ENCODE results near the gene SEMA4D.

The SEMA4D gene, protein sequence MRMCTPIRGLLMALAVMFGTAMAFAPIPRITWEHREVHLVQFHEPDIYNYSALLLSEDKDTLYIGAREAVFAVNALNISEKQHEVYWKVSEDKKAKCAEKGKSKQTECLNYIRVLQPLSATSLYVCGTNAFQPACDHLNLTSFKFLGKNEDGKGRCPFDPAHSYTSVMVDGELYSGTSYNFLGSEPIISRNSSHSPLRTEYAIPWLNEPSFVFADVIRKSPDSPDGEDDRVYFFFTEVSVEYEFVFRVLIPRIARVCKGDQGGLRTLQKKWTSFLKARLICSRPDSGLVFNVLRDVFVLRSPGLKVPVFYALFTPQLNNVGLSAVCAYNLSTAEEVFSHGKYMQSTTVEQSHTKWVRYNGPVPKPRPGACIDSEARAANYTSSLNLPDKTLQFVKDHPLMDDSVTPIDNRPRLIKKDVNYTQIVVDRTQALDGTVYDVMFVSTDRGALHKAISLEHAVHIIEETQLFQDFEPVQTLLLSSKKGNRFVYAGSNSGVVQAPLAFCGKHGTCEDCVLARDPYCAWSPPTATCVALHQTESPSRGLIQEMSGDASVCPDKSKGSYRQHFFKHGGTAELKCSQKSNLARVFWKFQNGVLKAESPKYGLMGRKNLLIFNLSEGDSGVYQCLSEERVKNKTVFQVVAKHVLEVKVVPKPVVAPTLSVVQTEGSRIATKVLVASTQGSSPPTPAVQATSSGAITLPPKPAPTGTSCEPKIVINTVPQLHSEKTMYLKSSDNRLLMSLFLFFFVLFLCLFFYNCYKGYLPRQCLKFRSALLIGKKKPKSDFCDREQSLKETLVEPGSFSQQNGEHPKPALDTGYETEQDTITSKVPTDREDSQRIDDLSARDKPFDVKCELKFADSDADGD

DNA sequence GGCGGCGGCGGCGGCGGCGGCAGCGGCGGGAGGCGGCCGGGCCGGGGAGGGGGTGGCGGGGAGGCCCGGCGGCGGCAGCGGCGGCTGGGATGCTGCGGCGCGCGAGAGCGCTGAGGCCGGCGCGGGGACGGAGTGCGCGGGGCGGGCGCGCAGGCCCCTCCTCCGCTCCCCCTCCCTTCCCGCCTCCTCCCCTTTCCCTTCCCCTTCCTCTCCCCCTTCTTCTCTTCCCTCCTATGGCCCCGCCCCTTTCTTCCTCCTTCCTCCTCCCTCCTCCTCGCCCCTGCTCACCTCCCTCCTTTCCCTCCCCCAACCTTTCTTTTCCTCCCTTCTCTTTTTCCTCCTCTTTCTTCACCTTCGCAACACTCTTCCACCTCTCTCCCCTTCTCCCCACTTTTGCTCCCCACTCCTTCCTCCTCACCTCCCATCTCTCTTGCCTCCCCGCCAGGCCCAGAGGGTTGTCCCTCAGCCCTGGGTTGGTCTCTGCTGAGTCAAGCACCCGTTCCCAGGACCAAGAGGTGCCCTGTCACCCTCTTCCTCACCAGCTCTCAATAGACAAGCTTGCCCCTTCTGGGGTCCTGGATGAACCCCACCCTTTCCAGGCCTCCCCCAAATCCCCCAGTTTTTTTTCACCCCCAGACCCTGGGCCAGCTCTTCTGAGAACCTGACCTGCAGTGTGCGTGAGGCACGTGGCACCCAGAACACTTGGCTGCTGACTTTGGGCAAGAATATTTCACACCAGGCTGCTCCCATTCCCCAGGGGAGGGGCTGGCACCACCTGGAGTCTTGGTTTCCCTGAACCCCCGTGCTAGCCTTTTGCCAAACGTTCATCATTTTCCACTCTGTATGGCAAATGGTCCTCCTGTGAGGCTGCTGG lies at the start of gene SEMA4D:
SEMA4D (minus strand) TSS at position 136 of the 874 bp plus-strand sequence. CDS start 92,657 bp downstream, outside the sequence.
- peak; percentile 52 for DNase-seq

DNA sequence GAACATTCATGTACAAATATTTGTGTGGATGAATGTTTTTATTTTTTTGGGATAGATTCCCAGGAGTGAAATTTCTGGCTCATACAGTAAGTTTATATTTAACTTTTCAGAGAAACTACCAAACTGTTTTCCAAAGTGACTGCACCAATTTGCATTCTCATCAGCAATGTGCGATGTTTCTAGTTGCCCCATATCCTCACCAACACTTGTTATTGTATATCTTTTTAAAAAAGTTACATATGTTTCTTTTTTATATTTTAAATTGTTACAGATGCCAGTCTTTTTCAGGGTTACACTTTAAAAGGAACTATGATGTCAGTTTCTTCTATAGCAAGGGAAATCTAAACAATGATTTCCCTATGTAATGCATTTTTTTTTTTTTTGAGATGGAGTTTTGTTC lies 49.1 kb upstream of the SEMA4D start:
- no peak for DNase-seq

DNA sequence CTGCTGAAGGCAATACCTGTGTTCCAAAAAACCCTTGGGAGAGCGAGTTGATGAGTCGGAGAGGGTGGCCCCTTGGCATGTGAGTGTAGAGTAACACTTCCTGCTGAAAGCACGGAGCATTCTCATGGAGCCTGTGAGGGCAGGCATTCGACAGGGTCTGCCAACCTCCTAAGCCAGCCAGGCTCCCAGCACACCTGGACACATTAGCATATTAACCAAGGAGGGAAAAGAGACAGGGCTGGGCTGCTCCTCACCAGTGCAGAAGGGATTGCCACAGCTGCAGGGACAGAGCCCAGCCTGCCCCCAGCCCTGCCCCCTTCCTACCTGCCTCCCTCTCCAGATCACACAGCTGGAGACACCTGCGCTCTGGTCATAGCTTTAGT lies 46.4 kb upstream of the SEMA4D start:
- DNase-seq, result no peak

DNA sequence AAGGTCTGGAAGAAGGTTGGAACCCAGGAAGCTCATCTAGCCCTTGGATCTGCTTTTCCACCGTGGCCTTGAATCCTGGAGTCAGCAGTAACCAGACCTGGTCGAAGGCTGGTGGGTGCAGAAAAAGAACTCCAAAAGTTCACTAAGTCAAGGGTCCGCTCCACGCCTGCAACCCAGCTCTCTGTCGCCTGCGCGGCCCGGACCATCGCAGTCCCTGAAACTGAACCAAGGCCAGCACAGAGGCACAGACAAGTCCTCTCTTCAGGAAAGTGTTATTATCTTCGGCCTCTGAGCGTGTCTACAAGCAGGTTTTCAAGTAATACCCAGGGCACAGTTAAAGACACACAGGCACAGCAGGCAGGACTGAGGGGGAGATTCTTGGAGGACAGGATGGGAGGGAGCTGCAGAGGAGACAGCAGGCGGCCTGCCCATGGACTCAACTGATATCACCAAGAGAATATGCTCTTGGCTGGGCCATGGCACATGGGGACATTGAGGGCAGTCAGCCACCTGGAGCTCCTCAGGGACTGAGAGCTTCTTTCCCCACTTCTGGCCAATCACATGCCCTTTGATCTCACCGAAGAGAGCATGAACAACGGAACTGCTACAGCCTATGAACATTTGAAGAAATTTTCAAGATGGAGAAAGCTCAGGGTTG lies 45.8 kb upstream of the SEMA4D start:
- DNase-seq, result no peak

DNA sequence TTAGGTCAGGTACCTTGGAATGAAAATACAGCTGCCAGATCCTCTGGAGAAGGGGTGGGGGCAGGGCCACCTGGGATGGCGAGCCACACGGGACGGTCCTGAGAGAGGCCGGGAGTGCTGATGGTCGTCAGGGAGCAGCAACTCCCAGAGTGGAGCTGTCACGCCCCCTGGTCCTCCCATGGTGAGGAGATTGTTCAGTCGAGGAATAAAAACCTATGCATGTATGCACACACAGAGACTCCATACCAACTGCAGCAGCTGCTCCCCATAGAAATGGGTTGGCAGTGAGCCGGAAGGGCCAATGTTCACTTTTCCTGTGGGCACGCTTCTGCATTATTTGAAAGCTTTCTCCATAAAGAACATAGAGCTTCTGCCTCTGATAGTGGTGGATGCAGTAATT lies 45.2 kb upstream of the SEMA4D start:
- no peak for DNase-seq

DNA sequence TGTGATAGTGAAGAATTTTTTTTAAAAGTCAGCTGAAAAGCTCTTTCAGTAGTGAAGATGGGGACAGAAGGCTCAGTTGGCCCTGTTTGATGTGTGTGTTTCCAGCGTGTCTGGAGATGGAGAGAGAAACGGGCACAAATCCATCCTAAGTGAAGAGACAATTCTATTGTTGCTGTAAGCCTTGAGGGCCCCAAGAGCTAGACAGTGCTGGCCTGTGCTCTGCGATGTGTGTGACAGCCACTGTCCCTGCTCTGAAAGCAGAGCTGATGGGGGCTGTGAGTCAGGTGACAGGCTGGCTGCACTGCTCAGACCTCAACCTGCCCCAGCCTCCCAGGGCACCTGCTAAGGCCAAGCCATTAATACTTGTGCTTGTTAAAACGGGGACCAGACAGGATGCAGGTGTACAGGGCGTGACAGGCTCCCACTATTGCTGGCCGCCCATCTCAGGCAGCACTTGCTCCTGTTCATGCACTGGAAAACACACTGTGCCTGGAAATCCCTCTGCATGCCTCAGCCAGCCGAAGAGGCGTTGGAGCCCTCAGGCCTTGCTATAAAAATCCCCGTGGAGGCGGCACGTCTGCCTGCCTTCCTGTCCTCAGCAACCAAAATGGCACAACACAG lies 44.6 kb upstream of the SEMA4D start:
- DNase-seq, result no peak

DNA sequence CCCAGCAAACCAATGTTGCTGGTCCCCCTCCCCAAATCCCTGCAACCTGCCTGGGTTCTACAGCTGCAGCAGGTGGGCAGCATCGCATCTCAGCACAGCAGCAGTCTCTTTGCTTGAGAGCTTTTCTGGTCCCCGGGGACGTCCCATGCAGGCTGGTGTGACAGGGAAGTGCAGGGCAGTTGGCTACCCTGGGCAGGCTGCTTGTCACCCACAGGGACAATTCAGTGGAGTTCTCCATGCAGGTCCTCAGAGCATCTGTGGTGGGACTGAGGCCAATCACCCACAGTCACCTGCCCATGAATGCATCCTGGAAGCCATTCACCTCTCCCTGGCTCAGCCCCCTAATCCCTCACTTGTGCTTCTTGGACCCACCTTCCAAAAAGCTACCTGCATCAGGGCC lies 43.9 kb upstream of the SEMA4D start:
- DNase-seq, result no peak

DNA sequence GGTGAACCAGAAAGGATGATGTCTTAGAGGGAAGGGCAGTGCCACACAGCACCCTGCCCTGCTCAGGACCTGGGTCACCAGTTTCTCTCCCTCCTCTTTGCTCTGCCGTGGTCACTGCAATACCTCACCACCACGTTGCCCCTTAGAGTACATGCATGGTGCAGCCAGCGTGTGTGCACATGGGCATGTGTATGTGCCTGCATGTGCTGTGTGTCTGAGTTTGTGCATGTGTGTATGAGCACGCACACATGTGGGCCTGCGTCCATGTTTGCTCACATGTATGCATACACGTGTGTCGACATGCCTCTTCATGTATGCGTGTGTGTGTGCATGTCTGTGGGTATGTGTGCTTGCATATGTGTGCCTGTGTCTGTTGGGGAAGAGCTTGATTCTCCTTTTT lies 41.5 kb upstream of the SEMA4D start:
- DNase-seq, result no peak

DNA sequence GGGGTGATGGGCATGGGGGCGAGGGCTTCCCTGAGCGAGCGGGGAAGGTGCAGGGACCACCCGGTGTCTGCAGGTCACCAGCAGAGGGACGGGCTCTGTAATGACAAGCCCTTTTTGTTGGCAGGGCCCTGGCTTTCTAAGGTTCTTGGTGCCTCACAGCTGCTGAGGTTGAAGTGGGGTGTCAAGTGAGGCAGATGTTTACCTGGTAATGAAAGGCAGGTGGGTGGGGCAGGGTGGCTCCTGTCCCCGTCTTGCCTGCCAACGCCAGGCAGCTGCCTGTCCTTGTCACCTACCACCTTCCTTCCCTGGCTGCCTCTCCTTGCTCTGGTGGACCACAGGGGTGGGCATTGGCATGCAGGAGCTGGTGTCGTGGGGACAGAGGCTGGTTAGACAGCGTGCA lies 41.0 kb upstream of the SEMA4D start:
- DNase-seq, result no peak

DNA sequence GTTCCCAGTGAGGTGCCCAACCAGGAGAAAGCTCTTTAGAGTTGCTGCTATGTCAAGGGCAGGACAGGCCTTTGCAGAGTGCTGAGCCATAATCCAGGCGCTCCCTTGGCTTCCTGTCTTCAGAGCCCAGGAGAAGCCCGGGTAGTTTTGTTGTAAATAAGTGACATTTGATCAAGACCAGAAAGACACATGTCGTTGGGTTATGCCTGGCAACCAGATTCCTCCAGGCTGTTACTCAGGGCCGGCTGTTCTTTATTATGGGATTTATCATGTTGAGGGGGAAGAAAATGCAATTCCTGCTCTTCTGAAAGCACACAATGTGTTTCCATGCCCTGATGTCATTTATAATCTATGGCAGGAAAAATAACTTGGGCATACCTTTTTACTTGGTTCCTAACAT lies 39.3 kb upstream of the SEMA4D start:
- no peak for DNase-seq

DNA sequence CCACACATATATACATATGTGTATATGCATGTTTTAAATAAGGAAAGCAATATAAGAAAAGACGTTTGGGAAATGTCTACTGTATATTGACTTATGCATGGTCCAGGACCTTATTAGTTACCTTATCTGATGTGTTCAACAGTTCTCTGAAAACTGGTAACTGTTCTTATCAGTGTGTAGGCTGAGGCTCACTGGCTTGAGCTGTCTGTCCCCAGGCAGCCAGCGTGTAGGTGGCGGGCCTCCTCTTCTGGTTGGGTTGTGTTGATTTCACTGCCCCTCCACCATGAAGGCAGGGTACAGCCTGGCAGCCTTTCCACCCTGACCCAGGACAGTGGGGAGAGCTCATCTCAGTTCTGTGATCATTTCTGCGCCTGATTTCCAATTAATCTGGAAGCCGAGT lies 38.7 kb upstream of the SEMA4D start:
- DNase-seq, result no peak

DNA sequence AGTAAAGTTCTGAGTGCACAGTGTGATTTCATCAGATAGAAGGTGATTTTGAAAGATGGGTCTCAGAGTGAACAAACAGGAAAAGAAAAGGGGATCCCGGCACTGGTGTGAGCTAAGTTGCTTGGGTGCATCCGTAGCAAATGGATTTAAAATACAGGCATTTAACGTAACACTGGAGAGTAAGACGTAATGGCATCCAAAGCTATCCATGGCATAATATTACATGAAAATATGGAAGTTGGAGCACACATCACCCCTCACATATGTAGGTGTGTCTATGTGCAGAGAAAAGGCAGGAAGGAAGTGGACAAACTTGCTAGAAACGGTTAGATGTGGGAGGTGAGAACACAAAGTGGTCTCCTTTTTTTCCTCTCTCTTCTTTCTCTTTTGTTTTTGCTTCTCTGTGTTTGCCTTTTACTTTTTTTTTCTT lies 38.2 kb upstream of the SEMA4D start:
- DNase-seq, result no peak

DNA sequence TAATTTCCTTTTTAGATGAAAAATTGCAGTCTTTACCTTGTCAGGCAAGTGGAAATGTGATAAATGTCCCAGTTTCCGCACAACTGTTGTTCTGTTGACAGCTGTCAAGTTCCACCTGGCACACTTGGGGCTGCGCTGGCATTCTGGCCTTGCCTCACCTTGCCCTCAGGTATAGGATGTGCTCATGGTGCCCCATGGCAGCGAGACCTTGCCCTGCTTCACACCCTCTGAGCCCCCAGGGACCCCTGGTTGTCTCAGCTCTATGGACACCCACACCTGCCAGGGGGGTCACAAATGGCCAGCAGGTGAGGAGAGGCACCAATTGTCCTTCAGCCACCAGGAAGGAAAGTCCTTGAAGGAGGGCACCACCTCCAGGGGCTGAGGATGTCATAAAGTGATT lies 37.5 kb upstream of the SEMA4D start:
- no peak for DNase-seq

DNA sequence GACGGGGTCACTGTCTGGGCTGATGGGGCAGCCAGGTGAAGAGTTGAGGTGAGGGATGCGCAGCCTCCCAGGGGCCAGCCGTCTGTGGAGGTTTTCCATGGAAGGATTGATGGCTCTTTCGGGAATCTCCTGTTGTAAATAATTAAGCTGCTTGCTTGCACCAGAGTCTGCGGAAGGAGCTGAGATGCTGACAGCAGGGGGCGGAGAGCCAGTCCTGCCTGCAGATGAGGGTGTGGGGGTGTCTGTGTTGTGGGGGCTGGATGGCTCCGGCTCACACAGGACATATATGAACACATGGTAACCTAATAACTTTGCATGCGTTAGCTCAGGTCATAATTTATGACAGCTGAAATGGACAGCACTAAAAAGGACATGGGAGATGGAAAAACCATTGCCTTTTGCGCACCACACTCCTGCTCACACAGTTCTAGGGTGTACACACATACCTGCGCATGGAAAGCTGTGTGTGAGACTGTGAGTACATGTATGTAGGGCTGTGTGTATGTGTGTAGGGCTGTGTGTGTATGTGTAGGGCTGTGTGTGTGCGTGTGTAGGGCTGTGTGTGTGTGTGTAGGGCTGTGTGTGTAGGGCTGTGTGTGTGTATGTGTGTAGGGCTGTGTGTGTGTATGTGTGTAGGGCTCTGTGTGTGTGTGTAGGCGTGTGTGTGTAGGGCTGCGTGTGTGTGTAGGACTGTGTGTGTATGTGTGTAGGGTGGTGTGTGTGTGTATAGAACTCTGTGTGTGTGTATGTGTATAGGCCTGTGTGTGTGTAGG lies 36.8 kb upstream of the SEMA4D start:
- DNase-seq, result no peak

DNA sequence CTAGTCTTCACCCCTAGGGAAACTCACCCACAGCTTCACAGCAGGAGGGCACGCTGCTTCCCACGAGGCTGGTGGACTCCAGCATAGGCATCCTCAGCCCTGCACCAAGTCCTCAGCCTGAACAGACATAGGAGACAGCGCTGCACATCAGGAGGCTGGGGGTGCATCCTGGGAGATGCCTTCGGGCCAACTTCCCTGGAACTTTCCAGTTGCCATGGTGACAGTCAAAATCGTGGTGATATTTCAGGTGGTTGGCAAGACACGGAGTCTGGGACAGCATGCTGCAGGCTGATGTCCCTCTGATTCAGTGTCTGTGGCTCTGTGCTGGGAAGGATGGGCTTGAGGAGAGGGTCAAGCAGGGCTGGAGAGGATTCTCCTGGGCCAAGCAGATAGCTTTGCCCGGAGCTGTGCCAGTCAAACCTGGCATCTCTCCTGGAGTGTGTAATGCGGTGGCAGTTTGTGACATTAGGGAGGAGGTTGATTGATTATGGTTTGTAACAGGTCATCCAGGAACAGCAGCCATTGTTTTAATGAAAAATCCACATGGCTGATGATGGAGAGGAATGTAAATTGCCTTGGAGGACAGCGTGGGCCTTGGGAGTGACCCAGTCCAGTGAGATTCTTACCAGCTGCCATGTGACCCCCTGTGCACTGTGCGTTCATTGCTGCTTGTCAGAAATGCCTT lies 35.6 kb upstream of the SEMA4D start:
- DNase-seq, result no peak

DNA sequence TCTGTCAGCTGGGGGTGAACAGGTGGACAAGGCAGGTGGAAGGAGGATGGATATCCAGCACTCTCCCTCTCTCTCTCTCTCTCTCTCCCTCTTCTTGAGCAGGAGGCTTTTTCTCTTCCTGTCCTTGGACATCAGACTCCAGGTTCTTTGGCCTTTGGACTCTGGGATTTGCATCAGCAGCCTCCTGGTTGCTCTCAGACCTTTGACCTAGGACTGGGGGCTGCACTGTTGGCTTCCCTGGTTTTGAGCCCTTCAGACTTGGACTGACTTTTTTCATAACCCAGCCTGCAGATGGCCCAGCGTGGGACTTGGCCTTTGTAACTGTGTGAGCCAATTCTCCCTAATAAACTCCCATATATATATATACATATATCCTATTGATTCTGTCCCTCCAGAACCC lies 35.0 kb upstream of the SEMA4D start:
- no peak for DNase-seq

DNA sequence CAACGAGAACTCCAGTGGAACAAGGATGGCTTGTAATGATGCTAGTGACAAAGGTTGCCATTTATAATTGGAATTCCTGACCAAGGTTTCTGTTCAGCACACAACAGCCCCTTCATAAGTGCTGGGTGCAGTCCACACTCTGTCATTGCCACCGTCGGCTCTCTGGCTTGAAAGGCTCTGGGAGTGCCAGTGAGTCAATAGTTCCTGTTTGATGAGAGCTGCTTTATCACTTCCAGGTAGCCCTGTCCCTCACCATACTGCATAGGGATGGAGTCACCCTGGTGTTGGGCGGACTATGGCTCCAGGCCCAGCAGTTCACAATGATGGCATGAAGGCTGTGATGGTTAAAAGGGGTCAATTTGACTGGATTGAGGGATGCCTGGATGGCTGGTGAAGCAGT lies 34.6 kb upstream of the SEMA4D start:
- DNase-seq, result no peak

DNA sequence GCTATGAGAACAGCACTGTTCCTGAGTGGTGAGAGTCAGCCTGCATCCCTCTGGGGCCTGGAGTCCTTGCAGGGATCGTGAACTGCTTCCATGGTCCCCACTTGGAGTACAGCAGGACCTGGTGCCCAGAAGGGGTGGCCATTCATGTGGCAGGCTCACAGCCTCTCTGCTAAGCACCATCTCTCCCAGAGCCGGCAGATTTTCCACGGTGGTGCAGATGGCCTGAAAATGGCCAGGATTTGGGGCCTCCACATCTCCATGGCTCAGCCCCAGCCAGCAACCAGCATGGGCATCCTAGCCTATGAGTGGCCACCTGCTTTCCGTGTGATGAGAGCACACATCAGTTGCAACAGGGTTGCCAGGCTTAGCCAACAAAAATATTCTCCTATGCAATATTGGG lies 33.9 kb upstream of the SEMA4D start:
- no peak for DNase-seq

DNA sequence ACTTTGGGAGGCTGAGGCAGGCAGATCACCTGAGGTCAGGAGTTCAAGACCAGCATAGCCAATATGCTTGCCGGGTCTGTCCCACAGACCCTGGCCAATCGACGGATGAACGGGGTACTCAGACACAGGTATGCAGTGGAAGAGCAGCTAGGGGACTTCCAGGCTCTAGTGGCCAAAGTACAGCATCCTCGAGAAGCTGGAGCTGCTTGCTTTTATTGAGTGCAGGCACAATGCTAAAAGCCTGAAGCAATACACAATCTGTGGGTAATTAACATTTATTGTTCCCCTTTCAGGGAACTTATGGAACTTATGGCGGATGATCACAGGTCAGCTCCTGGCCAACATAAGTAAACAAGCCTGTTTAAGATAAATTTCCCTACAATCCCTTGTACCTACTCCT lies 32.8 kb upstream of the SEMA4D start:
- no peak for DNase-seq

DNA sequence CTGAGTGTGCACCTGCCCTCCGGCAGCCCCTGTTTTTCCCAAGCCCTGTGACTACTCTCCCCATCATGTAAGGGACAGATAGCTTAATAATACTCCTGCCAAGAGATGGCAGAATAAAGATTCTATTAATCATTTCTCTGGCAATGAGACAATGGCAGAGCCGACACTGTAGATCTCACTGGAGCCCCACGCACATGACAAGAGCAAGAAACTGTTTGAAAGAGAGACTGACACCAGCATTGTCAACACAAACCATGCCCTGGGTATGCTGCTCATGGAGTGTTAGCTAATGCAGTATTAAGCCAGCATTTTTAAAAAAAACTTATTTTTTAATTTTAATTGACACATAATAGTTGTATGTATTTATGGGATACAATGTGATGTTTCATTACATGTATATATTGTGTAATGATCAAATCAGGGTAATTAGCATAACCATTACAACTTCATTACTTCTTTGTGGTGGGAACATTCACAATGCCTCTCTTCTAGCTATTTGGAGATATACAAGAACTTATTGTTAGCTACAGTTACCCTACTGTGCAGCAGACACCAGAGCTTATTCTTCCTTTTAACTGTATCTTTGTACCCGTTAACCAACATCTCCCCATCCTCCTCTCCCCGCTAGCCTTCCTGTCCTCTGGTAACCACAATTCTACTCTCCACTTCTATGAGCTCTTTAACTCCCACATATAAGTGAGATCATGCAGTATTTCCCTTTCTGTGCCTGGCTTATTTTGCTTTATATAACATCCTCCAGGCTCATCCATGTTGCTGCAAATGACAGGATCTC lies 31.5 kb upstream of the SEMA4D start:
- peak; percentile 38 for DNase-seq

All from NCI-H226 (cell line).